ENCODE results near the gene MSRB1.
A peak's percentile ranks its signal among the peaks of the same experiment; 100 is the strongest.

MSRB1 gene

DNA sequence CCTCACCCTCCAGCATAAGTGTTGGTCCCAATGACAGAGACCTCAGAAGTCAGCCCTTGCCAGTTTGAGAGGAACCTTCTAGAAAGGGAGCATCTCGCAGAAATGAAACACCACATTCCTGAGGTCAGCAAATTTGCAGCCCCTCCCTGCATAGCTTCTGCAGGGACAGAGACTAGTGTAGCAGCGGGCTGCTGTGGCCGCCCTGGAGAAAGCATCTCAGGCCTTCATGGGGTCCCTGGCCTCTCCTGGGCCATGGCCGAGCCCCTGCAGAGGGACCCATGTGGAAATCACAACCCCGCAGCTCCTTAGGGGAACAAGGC is 36.2 kb downstream of the MSRB1 start:
- Histone ChIP-seq H3K23ac (ENCODE audit: low read depth, low read length, poor library complexity) (no peak overlapping the region), H2BK5ac (ENCODE audit: low read length) (no peak overlapping the region), H3K4ac (ENCODE audit: low read length) (no peak overlapping the region), H2BK120ac (ENCODE audit: low read depth, low read length) (no peak overlapping the region), H3K27ac (replicated peaks; ENCODE audit: low read length) (no peak overlapping the region), H2BK12ac (ENCODE audit: low read length) (peak overlapping the region; percentile 58), H3K27me3 (ENCODE audit: control insufficient read depth in 3 of 3, insufficient read depth in 3 of 3, low read depth in 1 of 3, low read length in 3 of 3) (peaks cover 0 to 70% (median 0%) of the 10 kb centered on the region in 3 experiments), H2AFZ (ENCODE audit: low read length) (peak overlapping the region; percentile 59), H2BK15ac (ENCODE audit: low read length) (no peak overlapping the region), H3K79me1 (ENCODE audit: low read depth, low read length) (no peaks in the 10 kb centered on the region), H3K4me1 (ENCODE audit: control insufficient read depth in 2 of 2, insufficient read depth in 1 of 2, low read depth in 1 of 2, low read length in 2 of 2) (peaks cover 0 to 16% of the 10 kb centered on the region in 2 donors), H3K18ac (ENCODE audit: low read length) (no peak overlapping the region), H4K8ac (ENCODE audit: low read depth, low read length) (no peak overlapping the region), H3K36me3 (replicated peaks in 1 of 2; ENCODE audit: control insufficient read depth in 2 of 2, insufficient read depth in 2 of 2, low read length in 2 of 2) (no peaks in the 10 kb centered on the region), H3K9ac (ENCODE audit: low read depth, low read length, poor library complexity) (no peak overlapping the region), H3K14ac (ENCODE audit: low read length) (no peak overlapping the region), H4K91ac (ENCODE audit: low read depth, low read length, poor library complexity) (no peak overlapping the region), H3K4me3 (ENCODE audit: low read length in 2 of 2) (no peak overlapping the region), H2AK5ac (ENCODE audit: low read depth, low read length) (peak overlapping the region; percentile 25), H3K9me3 (replicated peaks in 1 of 2; ENCODE audit: control insufficient read depth in 2 of 2, insufficient read depth in 1 of 2, low read depth in 1 of 2, low read length in 2 of 2) (no peaks in the 10 kb centered on the region), H3K4me2 (ENCODE audit: insufficient read depth, low read length, poor library complexity, severe bottlenecking) (no peak overlapping the region)
- no peak for DNase-seq (ENCODE audit: low spot score)
- no CpG with 5 or more reads among the region's 5 CpGs for WGBS, 2 donors (ENCODE audit: extremely low coverage in 2 of 2, insufficient read length in 2 of 2, insufficient replicate concordance in 1 of 2)

GRCh38 chr16:1906055-1906845 is 36.7 kb downstream of the MSRB1 start:
- peaks cover 0 to 70% (median 0%) of the 10 kb centered on the region in 3 experiments for H3K27me3 ChIP-seq (ENCODE audit: control insufficient read depth in 3 of 3, insufficient read depth in 3 of 3, low read depth in 1 of 3, low read length in 3 of 3)
- no peak overlapping the region for H3K9ac ChIP-seq (ENCODE audit: low read depth, low read length, poor library complexity)
- H3K9me3 ChIP-seq (replicated peaks in 1 of 2; ENCODE audit: control insufficient read depth in 2 of 2, insufficient read depth in 1 of 2, low read depth in 1 of 2, low read length in 2 of 2) = no peaks in the 10 kb centered on the region
- no peak overlapping the region for H3K4me2 ChIP-seq (ENCODE audit: insufficient read depth, low read length, poor library complexity, severe bottlenecking)
- no CpG with 5 or more reads among the region's 31 CpGs for WGBS, 2 donors (ENCODE audit: extremely low coverage in 2 of 2, insufficient read length in 2 of 2, insufficient replicate concordance in 1 of 2)
- DNase-seq (ENCODE audit: low spot score) = no peak
- no peak overlapping the region for H4K8ac ChIP-seq (ENCODE audit: low read depth, low read length)
- peak overlapping the region; percentile 3 for H2AK5ac ChIP-seq (ENCODE audit: low read depth, low read length)
- peaks cover 0 to 16% of the 10 kb centered on the region in 2 donors for H3K4me1 ChIP-seq (ENCODE audit: control insufficient read depth in 2 of 2, insufficient read depth in 1 of 2, low read depth in 1 of 2, low read length in 2 of 2)
- no peak overlapping the region for H4K91ac ChIP-seq (ENCODE audit: low read depth, low read length, poor library complexity)
- no peak overlapping the region for H2BK12ac ChIP-seq (ENCODE audit: low read length)
- no peaks in the 10 kb centered on the region for H3K36me3 ChIP-seq (replicated peaks in 1 of 2; ENCODE audit: control insufficient read depth in 2 of 2, insufficient read depth in 2 of 2, low read length in 2 of 2)
- peak overlapping the region; percentile 59 for H2AFZ ChIP-seq (ENCODE audit: low read length)
- no peak overlapping the region for H3K14ac ChIP-seq (ENCODE audit: low read length)
- H2BK5ac ChIP-seq (ENCODE audit: low read length) = no peak overlapping the region
- peak overlapping the region; percentile 74 for H2BK15ac ChIP-seq (ENCODE audit: low read length)
- H3K23ac ChIP-seq (ENCODE audit: low read depth, low read length, poor library complexity) = peak overlapping the region; percentile 59
- no peak overlapping the region for H3K4me3 ChIP-seq (ENCODE audit: low read length in 2 of 2)
- H3K4ac ChIP-seq (ENCODE audit: low read length) = no peak overlapping the region
- H3K18ac ChIP-seq (ENCODE audit: low read length) = no peak overlapping the region
- no peak overlapping the region for H2BK120ac ChIP-seq (ENCODE audit: low read depth, low read length)
- no peak overlapping the region for H3K27ac ChIP-seq (replicated peaks; ENCODE audit: low read length)
- no peaks in the 10 kb centered on the region for H3K79me1 ChIP-seq (ENCODE audit: low read depth, low read length)

DNA sequence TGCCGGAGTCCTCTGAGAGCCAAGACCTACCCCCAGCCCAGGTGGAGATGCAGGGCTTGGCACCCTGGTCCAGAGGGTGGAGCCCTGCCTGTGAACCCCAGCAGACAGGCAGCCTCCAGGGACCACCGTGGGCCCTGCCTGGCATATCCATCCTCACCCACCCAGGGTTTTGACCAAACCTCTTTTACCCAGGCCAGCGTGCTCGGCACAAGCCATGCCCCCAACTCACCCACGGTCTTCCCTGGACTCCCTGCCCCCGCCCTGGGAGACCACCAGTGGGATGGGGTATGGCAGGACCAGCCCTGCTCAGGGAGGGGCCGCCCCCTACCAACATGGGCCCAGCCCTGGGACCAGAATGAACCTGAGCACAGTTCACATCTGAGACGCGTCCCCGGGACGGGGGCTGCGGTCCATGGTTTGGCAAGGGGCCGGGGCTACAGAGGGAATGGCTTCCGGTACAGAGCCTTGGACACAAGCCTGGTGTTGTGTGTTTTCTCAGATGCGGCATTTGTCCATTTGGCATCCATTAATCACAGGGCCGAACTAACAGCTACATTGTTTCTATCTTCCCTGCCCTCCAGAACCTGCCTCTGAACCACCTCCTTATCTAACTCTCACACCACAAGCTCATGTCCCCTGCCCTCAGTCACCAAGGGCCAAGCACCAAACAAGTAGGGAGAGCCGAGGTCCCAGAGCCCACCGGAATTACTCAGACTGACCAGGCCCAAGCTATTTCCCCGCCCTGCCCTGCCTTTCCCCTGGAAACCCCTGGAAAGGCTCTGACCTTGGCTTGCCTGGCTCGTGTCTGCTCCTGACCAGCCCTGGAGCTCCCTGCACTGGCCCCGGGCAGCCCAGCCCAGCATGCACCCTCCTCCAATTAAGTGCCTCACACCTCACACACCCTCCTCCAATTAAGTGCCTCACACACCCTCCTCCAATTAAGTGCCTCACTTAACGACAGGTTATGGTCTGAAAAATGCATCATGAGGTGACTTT is 38.9 kb downstream of the MSRB1 start:
- H2AK5ac ChIP-seq (ENCODE audit: low read depth, low read length) = peak overlapping the region; percentile 67
- peaks cover 0 to 12% of the 10 kb centered on the region in 2 donors for H3K4me1 ChIP-seq (ENCODE audit: control insufficient read depth in 2 of 2, insufficient read depth in 1 of 2, low read depth in 1 of 2, low read length in 2 of 2)
- H3K9me3 ChIP-seq (replicated peaks in 1 of 2; ENCODE audit: control insufficient read depth in 2 of 2, insufficient read depth in 1 of 2, low read depth in 1 of 2, low read length in 2 of 2) = no peaks in the 10 kb centered on the region
- no peak for DNase-seq (ENCODE audit: low spot score)
- H2AFZ ChIP-seq (ENCODE audit: low read length) = no peak overlapping the region
- H3K23ac ChIP-seq (ENCODE audit: low read depth, low read length, poor library complexity) = peak overlapping the region; percentile 55
- H3K9ac ChIP-seq (ENCODE audit: low read depth, low read length, poor library complexity) = no peak overlapping the region
- no peak overlapping the region for H2BK12ac ChIP-seq (ENCODE audit: low read length)
- peak overlapping the region; percentile 42 for H3K4ac ChIP-seq (ENCODE audit: low read length)
- H3K4me3 ChIP-seq (ENCODE audit: low read length in 2 of 2) = no peak overlapping the region
- no peaks in the 10 kb centered on the region for H3K36me3 ChIP-seq (replicated peaks in 1 of 2; ENCODE audit: control insufficient read depth in 2 of 2, insufficient read depth in 2 of 2, low read length in 2 of 2)
- no peak overlapping the region for H4K8ac ChIP-seq (ENCODE audit: low read depth, low read length)
- H3K27ac ChIP-seq (replicated peaks; ENCODE audit: low read length) = no peak overlapping the region
- no peak overlapping the region for H2BK5ac ChIP-seq (ENCODE audit: low read length)
- no peak overlapping the region for H4K91ac ChIP-seq (ENCODE audit: low read depth, low read length, poor library complexity)
- H2BK15ac ChIP-seq (ENCODE audit: low read length) = no peak overlapping the region
- H3K79me1 ChIP-seq (ENCODE audit: low read depth, low read length) = peaks cover 3% of the 10 kb centered on the region
- H3K14ac ChIP-seq (ENCODE audit: low read length) = no peak overlapping the region
- H2BK120ac ChIP-seq (ENCODE audit: low read depth, low read length) = no peak overlapping the region
- H3K27me3 ChIP-seq (ENCODE audit: control insufficient read depth in 3 of 3, insufficient read depth in 3 of 3, low read depth in 1 of 3, low read length in 3 of 3) = peaks cover 0 to 72% (median 0%) of the 10 kb centered on the region in 3 experiments
- WGBS, 2 donors (ENCODE audit: extremely low coverage in 2 of 2, insufficient read length in 2 of 2, insufficient replicate concordance in 1 of 2) = no CpG with 5 or more reads among the region's 22 CpGs
- no peak overlapping the region for H3K4me2 ChIP-seq (ENCODE audit: insufficient read depth, low read length, poor library complexity, severe bottlenecking)
- H3K18ac ChIP-seq (ENCODE audit: low read length) = peak overlapping the region; percentile 62

DNA sequence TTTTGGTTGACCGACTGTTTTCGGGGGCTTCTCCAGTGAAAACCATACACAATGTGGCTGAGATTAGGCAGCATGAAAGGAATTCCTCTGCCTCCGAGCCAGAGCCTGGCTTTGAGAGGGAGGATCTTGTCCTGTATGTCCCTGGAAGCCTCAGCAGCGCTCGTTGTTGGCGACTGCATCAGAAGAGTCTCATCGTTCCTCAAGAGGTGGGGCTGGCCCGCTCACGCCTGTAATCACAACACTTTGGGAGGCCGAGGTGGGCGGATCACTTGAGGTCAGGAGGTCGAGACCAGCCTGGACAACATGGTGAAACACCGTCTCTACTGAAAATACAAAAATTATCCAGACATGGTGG is 39.8 kb downstream of the MSRB1 start:
- peak overlapping the region; percentile 3 for H3K23ac ChIP-seq (ENCODE audit: low read depth, low read length, poor library complexity)
- no peaks in the 10 kb centered on the region for H3K36me3 ChIP-seq (replicated peaks in 1 of 2; ENCODE audit: control insufficient read depth in 2 of 2, insufficient read depth in 2 of 2, low read length in 2 of 2)
- H2AK5ac ChIP-seq (ENCODE audit: low read depth, low read length) = no peak overlapping the region
- no CpG with 5 or more reads among the region's 13 CpGs for WGBS, 2 donors (ENCODE audit: extremely low coverage in 2 of 2, insufficient read length in 2 of 2, insufficient replicate concordance in 1 of 2)
- no peak overlapping the region for H3K9ac ChIP-seq (ENCODE audit: low read depth, low read length, poor library complexity)
- H3K14ac ChIP-seq (ENCODE audit: low read length) = no peak overlapping the region
- no peak overlapping the region for H2BK15ac ChIP-seq (ENCODE audit: low read length)
- H2BK5ac ChIP-seq (ENCODE audit: low read length) = no peak overlapping the region
- peaks cover 0 to 10% of the 10 kb centered on the region in 2 donors for H3K4me1 ChIP-seq (ENCODE audit: control insufficient read depth in 2 of 2, insufficient read depth in 1 of 2, low read depth in 1 of 2, low read length in 2 of 2)
- no peak overlapping the region for H4K8ac ChIP-seq (ENCODE audit: low read depth, low read length)
- H3K4me3 ChIP-seq (ENCODE audit: low read length in 2 of 2) = no peak overlapping the region
- no peak overlapping the region for H3K18ac ChIP-seq (ENCODE audit: low read length)
- H3K27ac ChIP-seq (replicated peaks; ENCODE audit: low read length) = peak overlapping the region; percentile 16
- DNase-seq (ENCODE audit: low spot score) = no peak
- peaks cover 3% of the 10 kb centered on the region for H3K79me1 ChIP-seq (ENCODE audit: low read depth, low read length)
- peak overlapping the region; percentile 5 for H2AFZ ChIP-seq (ENCODE audit: low read length)
- no peak overlapping the region for H2BK12ac ChIP-seq (ENCODE audit: low read length)
- no peak overlapping the region for H3K4me2 ChIP-seq (ENCODE audit: insufficient read depth, low read length, poor library complexity, severe bottlenecking)
- H3K9me3 ChIP-seq (replicated peaks in 1 of 2; ENCODE audit: control insufficient read depth in 2 of 2, insufficient read depth in 1 of 2, low read depth in 1 of 2, low read length in 2 of 2) = no peaks in the 10 kb centered on the region
- no peak overlapping the region for H4K91ac ChIP-seq (ENCODE audit: low read depth, low read length, poor library complexity)
- no peak overlapping the region for H2BK120ac ChIP-seq (ENCODE audit: low read depth, low read length)
- no peak overlapping the region for H3K4ac ChIP-seq (ENCODE audit: low read length)
- peaks cover 0 to 68% (median 0%) of the 10 kb centered on the region in 3 experiments for H3K27me3 ChIP-seq (ENCODE audit: control insufficient read depth in 3 of 3, insufficient read depth in 3 of 3, low read depth in 1 of 3, low read length in 3 of 3)
